ENCODE data around the gene MAP10.

MAP10 gene

DNA sequence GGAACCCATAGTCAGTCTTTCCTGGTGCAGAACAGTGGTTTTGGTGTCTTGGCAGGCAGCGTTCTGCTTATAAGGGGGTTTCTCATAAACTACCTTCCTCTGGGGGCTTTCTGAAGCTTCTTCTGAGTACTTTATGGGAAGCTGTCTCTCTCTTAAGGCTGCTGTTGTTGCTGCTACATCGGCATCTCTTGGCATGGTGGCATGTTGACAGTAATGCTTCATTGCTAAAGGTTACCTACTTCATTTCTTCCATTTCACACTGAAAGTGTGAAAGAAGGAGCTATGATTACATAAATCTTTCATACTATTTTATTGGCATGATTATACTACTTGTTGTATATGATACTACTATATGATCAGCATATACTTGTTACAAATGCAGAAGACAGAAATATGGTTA is 6.3 kb upstream of the MAP10 start:
- no peak for FAIRE-seq

DNA sequence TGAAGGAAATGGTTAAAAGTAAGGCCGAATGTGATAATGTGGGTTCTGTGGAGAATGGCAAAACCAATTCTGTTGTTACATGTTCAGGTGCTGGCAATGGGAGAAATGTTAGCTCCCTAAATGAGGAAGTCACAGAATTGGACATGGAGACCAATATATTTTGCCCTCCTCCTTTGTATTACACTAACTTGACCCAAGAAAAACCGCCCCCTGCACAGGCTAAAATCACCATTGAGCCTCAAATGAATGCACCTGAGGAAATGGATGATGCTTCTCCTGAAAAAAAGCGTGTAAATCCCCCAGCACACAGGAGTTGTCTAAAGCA is 932 bp downstream of the MAP10 start:
- no peak for FAIRE-seq

DNA sequence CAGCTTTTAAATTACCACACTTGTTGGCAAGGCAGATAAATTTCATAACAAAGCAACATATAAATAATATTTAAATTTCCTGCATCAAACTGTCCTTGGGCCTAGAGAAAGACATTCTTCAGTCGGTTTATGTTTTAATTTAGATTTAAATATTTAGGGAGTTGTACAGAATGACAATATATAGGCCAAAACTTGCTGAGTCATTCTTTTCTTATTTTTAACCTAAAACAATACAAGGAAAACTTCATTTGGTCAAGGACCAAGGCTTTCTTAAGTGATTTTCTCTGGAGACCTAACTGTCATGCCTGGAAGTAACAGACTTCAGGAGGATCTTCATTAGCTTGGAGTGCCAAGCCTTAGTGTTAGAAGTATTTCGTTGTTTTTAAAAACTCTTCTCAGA is 5.6 kb downstream of the MAP10 start:
- no peak for FAIRE-seq

DNA sequence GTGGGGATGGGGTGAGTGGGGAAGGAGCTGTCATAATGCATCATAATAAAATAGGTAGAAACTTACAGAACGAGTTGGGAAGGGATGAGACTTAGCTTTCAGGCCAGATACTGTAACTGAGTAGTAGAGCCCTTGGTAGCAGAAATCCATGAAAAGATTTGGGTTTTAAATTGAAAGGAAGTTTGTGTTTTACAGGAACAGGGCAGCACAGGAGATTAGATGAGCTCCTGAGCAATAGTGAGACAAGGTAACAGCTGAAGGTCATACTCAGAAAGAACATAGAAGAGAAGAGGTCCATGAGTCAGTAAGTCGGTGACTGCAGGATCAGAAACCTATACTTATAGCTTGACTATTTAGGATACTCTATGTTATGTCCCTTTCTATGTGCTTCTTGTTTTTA is 7.3 kb downstream of the MAP10 start:
- FAIRE-seq = no peak

GRCh38 chr1:232813097-232813496 is 7.9 kb downstream of the MAP10 start:
- FAIRE-seq = no peak

- no peak for FAIRE-seq
Observed at GRCh38 chr1:232813760-232814159, 8.5 kb downstream of the MAP10 start.

DNA sequence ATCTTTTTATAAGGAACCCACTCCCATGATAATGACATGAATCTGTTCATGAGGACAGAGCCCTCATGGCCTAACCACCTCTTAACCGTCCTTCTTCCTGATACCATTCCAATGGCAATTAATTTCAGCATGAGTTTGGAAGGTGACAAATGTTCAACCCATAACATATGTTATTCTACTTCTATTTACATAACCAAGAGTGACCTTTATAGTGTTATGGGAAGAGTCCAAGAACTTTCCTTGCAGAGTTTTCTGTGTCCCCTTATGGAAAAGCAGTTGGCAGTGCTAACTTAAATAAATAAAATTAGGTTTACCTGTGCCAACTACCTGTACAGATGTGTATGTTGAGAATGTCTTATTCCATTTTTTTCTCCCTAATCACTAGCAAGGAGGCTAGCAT is 11.1 kb downstream of the MAP10 start:
- no peak for FAIRE-seq

DNA sequence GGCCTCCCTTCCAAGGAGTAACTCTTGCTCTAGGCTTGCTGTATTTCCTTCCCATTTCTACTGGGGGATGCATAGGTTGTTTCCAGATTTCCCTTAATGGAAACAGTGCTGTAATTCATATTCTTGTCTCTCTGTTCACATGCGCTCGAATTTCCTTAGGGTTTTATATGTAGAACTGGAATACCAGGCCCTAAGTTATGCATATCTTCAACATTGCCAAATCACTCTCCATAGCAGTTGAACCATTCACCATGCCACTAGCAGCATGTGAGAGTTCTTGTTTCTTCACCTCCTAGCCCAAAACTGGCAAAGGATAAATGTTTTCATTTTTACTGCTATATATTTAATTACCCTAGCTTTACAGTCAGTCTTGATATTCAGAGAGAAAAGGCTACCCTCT is 12.8 kb downstream of the MAP10 start:
- no peak for FAIRE-seq

DNA sequence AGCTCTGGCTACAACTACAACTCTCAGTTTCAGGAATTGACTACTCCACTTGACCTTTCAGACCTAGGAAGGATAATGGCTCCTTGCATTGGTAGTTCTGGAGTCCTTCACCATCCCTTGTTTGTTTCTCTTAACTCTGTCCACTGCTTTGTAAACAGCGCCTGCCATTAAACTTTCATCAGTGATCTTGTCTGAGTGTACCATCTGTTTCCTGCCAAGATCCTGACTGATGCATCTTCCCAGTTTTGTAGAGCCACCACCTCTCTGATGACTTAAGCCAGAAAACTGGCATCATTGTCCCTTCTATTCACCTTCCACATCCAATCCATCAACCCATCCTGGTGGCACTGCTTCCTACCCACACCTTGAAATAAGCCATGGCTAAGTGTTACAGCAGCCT is 15.2 kb downstream of the MAP10 start:
- FAIRE-seq = no peak

DNA sequence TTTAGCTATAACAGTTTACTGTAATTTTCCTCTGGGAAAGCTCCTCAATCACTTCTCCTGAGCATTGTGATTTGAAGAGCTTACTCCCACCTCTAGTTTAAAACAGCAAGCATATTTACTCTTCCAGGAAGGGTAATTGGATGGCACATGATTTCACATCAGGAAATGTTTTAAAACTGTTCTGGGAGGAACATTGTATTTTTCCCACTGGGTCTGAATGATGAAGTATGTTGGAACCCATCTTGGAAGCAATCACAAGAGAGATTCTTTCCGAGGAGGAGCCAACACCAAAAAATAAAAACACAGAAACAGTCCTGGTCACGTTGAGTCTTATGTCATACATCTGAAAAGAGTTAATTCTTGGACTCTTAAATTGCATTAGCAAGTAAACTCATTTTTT is 17.3 kb downstream of the MAP10 start:
- FAIRE-seq = no peak

DNA sequence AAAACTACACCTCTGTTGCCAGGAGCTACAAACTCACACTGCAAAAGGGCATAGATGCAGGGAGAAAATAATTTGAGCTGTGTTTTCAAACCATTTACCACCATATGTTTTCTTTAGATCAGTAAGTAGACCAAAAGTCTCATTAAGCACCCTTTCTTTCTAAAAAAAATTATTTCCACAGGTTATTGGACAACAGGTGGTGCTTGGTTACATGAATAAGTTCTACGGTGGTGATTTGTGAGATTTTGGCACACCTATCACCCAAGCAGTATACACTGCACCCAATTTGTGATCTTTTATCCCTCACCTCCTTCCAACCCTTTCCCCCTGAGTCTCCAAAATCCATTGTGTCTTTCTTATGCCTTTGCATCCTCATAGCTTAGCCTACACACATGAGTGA is 21.1 kb downstream of the MAP10 start:
- no peak for FAIRE-seq

- FAIRE-seq = no peak
Observed at GRCh38 chr1:232830661-232831060, 25.4 kb downstream of the MAP10 start.

GRCh38 chr1:232831895-232832294 is 26.7 kb downstream of the MAP10 start:
- no peak for FAIRE-seq

DNA sequence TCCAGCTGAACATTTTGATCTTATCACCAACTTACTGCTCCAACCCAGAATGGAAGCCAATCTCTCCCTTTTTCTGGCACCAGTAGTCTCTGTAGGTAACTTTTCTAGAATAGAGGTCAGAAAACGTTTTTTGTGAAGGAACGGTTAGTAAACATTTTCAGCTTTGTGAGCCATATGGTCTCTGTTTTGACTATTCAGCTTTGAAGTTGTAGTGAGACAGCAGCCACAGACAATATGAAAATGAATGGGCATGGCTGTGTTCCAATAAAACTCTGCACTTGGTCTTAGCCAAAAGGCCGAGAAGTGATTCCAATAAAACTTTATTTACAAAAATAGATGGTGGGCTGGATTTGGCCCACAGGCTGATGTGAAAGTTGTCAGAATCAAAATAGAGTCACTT is 28.9 kb downstream of the MAP10 start:
- no peak for FAIRE-seq

GRCh38 chr1:232835166-232835565 is 29.9 kb downstream of the MAP10 start:
- FAIRE-seq = no peak

- no peak for FAIRE-seq
Observed at GRCh38 chr1:232837087-232837486, 31.9 kb downstream of the MAP10 start.

- no peak for FAIRE-seq
Observed at GRCh38 chr1:232841823-232842565, 36.8 kb downstream of the MAP10 start.

DNA sequence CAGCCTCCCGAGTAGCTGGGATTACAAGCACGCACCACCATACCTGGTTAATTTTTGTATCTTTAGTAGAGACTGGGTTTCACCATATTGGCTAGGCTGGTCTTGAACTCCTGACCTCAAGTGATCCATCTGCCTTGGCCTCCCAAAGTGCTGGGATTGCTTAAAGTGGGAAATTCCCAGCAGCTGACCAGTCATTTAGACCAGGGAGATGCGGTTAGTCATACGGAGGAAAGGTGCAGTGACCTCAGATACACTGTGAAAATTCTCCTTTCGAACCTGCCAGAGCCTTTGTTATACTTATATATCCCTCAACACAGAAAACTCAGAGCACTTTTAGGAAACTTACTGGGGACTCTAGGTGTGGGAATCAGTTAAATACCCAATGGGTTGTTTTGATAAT is 39.6 kb downstream of the MAP10 start:
- FAIRE-seq = no peak

DNA sequence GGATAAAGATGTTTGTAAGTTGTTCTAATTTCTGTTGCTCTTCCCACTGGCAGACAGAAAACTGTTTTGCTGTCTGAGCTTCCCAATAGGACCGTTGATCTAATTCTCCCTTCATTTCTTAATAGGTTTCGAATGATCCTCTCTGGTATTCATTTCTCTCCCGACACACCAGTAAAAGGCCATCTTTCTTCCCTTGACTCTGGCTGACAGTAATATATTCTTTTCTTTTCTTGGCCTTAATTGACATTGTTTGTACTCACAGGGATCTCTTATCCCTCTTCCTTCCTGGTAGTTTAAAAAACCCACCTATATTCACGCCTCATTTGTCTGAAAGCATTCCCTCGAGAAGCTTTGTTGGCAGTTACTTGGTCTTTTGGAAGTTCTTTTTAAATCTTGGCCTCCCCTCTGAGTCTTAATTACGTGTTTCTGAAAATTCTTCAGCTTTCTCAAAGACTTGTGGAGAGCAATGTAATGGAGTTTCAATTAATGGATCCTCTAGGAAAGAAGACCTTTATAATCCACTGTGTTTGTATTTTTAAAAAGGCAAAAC is 40.3 kb downstream of the MAP10 start:
- FAIRE-seq = no peak

DNA sequence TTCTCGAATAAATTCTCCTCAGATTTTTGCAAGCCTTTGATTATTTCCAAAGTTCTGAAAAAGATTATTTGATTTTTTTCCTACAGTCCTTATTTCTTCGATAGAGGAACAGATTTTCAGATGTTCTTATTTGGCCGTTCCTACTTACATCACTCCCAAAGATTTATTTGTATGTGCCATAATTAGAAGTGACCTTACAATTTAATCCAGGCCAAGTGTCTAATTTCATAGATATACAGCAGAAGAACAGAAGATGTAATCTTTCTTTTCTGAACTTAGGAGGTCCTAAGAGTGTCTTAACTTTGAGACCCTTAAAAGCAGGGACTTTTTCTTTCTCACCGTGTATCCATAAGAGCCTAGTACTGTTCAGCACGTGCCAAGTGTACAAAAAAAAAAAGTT is 46.3 kb downstream of the MAP10 start:
- FAIRE-seq = no peak

DNA sequence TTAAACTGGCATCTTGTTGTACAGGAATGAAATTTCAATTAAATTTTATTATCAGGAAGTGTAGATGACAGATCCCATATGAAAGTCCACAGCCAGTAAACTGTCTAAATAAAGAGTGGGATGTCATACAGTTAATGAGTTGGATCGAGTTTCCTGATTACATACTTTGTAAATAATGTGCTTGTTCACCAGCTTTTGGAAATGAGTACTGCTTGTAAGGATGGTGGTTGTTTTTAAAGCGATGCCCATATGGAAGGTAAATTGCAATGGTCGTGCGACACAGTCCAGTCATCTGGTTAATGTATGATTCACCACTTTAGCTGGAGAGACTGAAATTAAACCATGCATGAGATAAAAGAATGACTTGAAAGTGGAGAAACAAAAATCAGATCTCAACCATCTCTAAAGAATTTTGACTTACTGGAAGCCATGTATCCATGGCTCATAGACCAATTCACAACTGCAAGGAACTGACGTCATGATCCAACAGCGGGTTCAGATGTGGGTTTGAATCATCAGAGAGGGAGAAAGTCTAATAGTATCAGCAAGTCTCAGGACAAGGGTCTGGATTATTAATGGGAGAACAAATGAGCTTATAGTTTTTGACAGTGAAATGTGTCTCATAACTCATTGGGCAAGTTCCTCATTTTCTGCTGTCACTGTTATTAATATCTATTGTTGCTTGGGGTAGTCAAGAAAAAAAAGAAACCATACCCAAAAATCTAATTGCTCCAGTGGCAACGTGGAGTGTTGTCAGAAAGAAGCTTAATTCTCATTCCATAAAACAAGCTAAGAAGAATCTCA is 49.0 kb downstream of the MAP10 start:
- no peak for FAIRE-seq

GRCh38 chr1:232854798-232855159 is 49.6 kb downstream of the MAP10 start:
- no peak for FAIRE-seq

- no peak for FAIRE-seq
Observed at GRCh38 chr1:232856541-232856940, 51.3 kb downstream of the MAP10 start.
